HCT116 (cell line): Measurements from ENCODE around the gene MDFI. TPM values are rescaled to one million over a fixed set of nuclear protein-coding genes. Genes with fewer than 3 reads are reported as not detected.

Source experiments
- ATAC-seq: fragments of 200-7000 bp; cut with Tn5 transposase; 2 replicates; pipeline ENCODE4 v1.9.1; 2020; ENCODE audit warnings: mild to moderate bottlenecking, moderate library complexity
- BruUV-seq: library from RNA; stranded (reverse); fragments of 400-500 nt; replicated peaks from 2 replicates; lab custom pipeline; 2021; lab: Mats Ljungman, UMichigan
- CTCF ChIA-PET: fragments of 300-600 bp; sonication (Branson Sonifier 250); formaldehyde crosslinking; loops from one replicate; lab custom pipeline; 2021; ENCODE audit warnings: antibody characterized with exemption; lab: Charles Lee
- POLR2A ChIA-PET: fragments of 300-600, 350-600 bp; sonication (Branson Sonifier 250); formaldehyde crosslinking; loops from one replicate; lab custom pipeline; 2021; ENCODE audit warnings: antibody characterized with exemption; lab: Charles Lee
- RAD21 ChIA-PET, 2 experiments: fragments of 300-600 bp; sonication (Branson Sonifier 250); formaldehyde crosslinking; loops; one replicate each; lab custom pipeline; 2023; ENCODE audit warnings: low total read pairs in 2 of 2; ENCODE audit not compliant: uncharacterized antibody in 2 of 2, unreplicated experiment in 2 of 2, low non-redundant PET in 1 of 2; lab: Charles Lee
- DNase-seq: peaks from one replicate; pipeline ENCODE4 v3.0.0-alpha.2; 2010; ENCODE audit warnings: low read depth, low spot score
- H2AFZ ChIP-seq: fragments of 200-600 bp; shearing (Covaris generic), sonication (generic); 2 replicates; pipeline ENCODE4 v1.6.1; 2017; ENCODE audit warnings: low read depth, mixed run types, mixed read lengths, antibody characterized with exemption, low read length; ENCODE audit not compliant: poor library complexity, severe bottlenecking
- H3K27ac ChIP-seq: 2 replicates; pipeline ENCODE4 v1.5.1; 2012; ENCODE audit warnings: low read depth, low read length
- H3K27me3 ChIP-seq: fragments of 200-600 bp; sonication (generic); 2 replicates; pipeline ENCODE4 v1.6.1; 2016; ENCODE audit warnings: mixed run types, low read length, mixed read lengths; ENCODE audit not compliant: insufficient read depth
- H3K36me3 ChIP-seq, 2 experiments: fragments of 200-500 bp in 1 of 2; fragments of 200-600 bp in 1 of 2; sonication (Bioruptor generic) in 1 of 2; sonication (generic) in 1 of 2; 2 replicates each; pipeline versions ENCODE4 v1.5.1 to v1.6.1; 2014 to 2016; ENCODE audit warnings: low read length in 2 of 2, inconsistent platforms in 1 of 2, mixed read lengths in 1 of 2, mixed run types in 1 of 2; ENCODE audit not compliant: insufficient read depth in 2 of 2, control insufficient read depth in 1 of 2
- H3K4me1 ChIP-seq, 2 experiments: fragments of 200-600 bp in 1 of 2; sonication (generic) in 1 of 2; 2 replicates each; pipeline versions ENCODE4 v1.5.1 to v1.6.1; 2012 to 2017; ENCODE audit warnings: low read length in 2 of 2, inconsistent platforms in 1 of 2, mild to moderate bottlenecking in 1 of 2, mixed read lengths in 1 of 2, mixed run types in 1 of 2, moderate library complexity in 1 of 2; ENCODE audit not compliant: insufficient read depth in 2 of 2, control insufficient read depth in 1 of 2
- H3K4me2 ChIP-seq: fragments of 200-600 bp; sonication (generic); 2 replicates; pipeline ENCODE4 v1.6.1; 2017; ENCODE audit warnings: mixed run types, low read length, mixed read lengths
- H3K4me3 ChIP-seq, 2 experiments: fragments of 200-600 bp in 1 of 2; sonication (generic) in 1 of 2; replicated peaks in 1 of 2; 2 replicates each; pipeline ENCODE4 v1.5.1; 2011 to 2016; ENCODE audit warnings: low read length in 2 of 2, control low read depth in 1 of 2, low read depth in 1 of 2, mild to moderate bottlenecking in 1 of 2, mixed read lengths in 1 of 2, mixed run types in 1 of 2
- H3K79me2 ChIP-seq: fragments of 200-600 bp; sonication (generic); 2 replicates; pipeline ENCODE4 v1.6.1; 2017; ENCODE audit warnings: mild to moderate bottlenecking, mixed run types, low read length, moderate library complexity, mixed read lengths; ENCODE audit not compliant: insufficient read depth
- H3K9ac ChIP-seq: fragments of 200-600 bp; sonication (generic); 2 replicates; pipeline ENCODE4 v1.6.1; 2016; ENCODE audit warnings: low read length, mixed read lengths
- H3K9me2 ChIP-seq: fragments of 200-600 bp; sonication (generic), shearing (Covaris generic); 2 replicates; pipeline ENCODE4 v1.6.1; 2017; ENCODE audit warnings: mixed run types, mild to moderate bottlenecking, moderate library complexity; ENCODE audit not compliant: insufficient read depth
- H3K9me3 ChIP-seq, 2 experiments: fragments of 200-500 bp in 1 of 2; fragments of 200-600 bp in 1 of 2; sonication (Bioruptor generic) in 1 of 2; sonication (generic) in 1 of 2; 2 replicates each; pipeline ENCODE4 v1.6.1; 2014 to 2017; ENCODE audit warnings: low read length in 2 of 2, mixed read lengths in 2 of 2, inconsistent platforms in 1 of 2, low read depth in 1 of 2, mild to moderate bottlenecking in 1 of 2, mixed run types in 1 of 2, moderate library complexity in 1 of 2; ENCODE audit not compliant: control insufficient read depth in 1 of 2, insufficient read depth in 1 of 2
- H4K20me1 ChIP-seq: fragments of 200-600 bp; sonication (generic), shearing (Covaris generic); 2 replicates; pipeline ENCODE4 v1.6.1; 2017; ENCODE audit warnings: mixed run types, mild to moderate bottlenecking, moderate library complexity; ENCODE audit not compliant: insufficient read depth
- CBX3 ChIP-seq: IDR thresholded peaks from 2 replicates; pipeline ENCODE4 v1.6.1; 2012; ENCODE audit warnings: low read depth
- CEBPB ChIP-seq: IDR thresholded peaks from 2 replicates; pipeline ENCODE4 v1.6.1; 2012; ENCODE audit warnings: low read depth
- ELF1 ChIP-seq: IDR thresholded peaks from 2 replicates; pipeline ENCODE4 v1.6.1; 2012; ENCODE audit warnings: low read depth, borderline replicate concordance
- EZH2 ChIP-seq: fragments of 200-600 bp; sonication (generic); IDR thresholded peaks from 2 replicates; pipeline ENCODE4 v1.6.1; 2017; ENCODE audit warnings: antibody characterized with exemption, mixed run types
- EZH2phosphoT487 ChIP-seq: fragments of 200-600 bp; IDR thresholded peaks from 2 replicates; pipeline ENCODE4 v1.6.1; 2018; ENCODE audit warnings: antibody characterized with exemption, borderline replicate concordance
- FOSL1 ChIP-seq: IDR thresholded peaks from 2 replicates; pipeline ENCODE4 v1.6.1; 2012; ENCODE audit warnings: low read depth
- MAX ChIP-seq: IDR thresholded peaks from 2 replicates; pipeline ENCODE4 v1.6.1; 2012
- POLR2AphosphoS5 ChIP-seq: IDR thresholded peaks from 2 replicates; pipeline ENCODE4 v1.6.1; 2011; ENCODE audit warnings: mild to moderate bottlenecking, low read depth, low read length, moderate library complexity
- RAD21 ChIP-seq: IDR thresholded peaks from 2 replicates; pipeline ENCODE4 v1.6.1; 2012; ENCODE audit warnings: low read depth, mild to moderate bottlenecking
- SIN3A ChIP-seq: IDR thresholded peaks from 2 replicates; pipeline ENCODE4 v1.6.1; 2012; ENCODE audit warnings: low read depth
- TCF7L2 ChIP-seq: IDR thresholded peaks from 2 replicates; pipeline ENCODE4 v1.7.0; 2011; ENCODE audit warnings: borderline replicate concordance, inconsistent platforms; ENCODE audit not compliant: insufficient read depth, insufficient read length; ENCODE audit errors: extremely low read depth
- YY1 ChIP-seq: IDR thresholded peaks from 2 replicates; pipeline ENCODE4 v1.6.1; 2011; ENCODE audit warnings: low read length, low read depth, moderate library complexity, mild to moderate bottlenecking; ENCODE audit not compliant: insufficient replicate concordance; ENCODE audit errors: extremely low read depth
- ZFX ChIP-seq: fragments of 450-650 bp; IDR thresholded peaks from 2 replicates; pipeline ENCODE4 v1.6.1; 2017
- intact Hi-C: fragments of 100-400 bp; cut with micrococcal nuclease; formaldehyde crosslinking; loops from 2 replicates; pipeline ENCODE4 v1.10.0; 2022
- total RNA-seq: library from RNA; stranded (reverse); gene quantifications from one replicate; pipeline ENCODE4 v1.2.1, GENCODE V29; 2021; ENCODE audit not compliant: unreplicated experiment
- TF ChIP-seq, protein P1 (sequence below), 3 experiments: fragments of 200-600 bp in 1 of 3; sonication (generic) in 1 of 3; IDR thresholded peaks in 2 of 3; conservative IDR thresholded peaks in 1 of 3; 2 replicates each; pipeline ENCODE4 v1.5.1; 2012 to 2017; ENCODE audit warnings: low read depth in 2 of 3, low read length in 2 of 3, antibody characterized with exemption in 1 of 3, borderline replicate concordance in 1 of 3, control low read depth in 1 of 3, mild to moderate bottlenecking in 1 of 3, mixed read lengths in 1 of 3, mixed run types in 1 of 3, moderate library complexity in 1 of 3; ENCODE audit not compliant: insufficient read depth in 1 of 3

The MDFI gene
- total RNA-seq, 1 experiment from 2014 or later: 35.5 TPM

DNA sequence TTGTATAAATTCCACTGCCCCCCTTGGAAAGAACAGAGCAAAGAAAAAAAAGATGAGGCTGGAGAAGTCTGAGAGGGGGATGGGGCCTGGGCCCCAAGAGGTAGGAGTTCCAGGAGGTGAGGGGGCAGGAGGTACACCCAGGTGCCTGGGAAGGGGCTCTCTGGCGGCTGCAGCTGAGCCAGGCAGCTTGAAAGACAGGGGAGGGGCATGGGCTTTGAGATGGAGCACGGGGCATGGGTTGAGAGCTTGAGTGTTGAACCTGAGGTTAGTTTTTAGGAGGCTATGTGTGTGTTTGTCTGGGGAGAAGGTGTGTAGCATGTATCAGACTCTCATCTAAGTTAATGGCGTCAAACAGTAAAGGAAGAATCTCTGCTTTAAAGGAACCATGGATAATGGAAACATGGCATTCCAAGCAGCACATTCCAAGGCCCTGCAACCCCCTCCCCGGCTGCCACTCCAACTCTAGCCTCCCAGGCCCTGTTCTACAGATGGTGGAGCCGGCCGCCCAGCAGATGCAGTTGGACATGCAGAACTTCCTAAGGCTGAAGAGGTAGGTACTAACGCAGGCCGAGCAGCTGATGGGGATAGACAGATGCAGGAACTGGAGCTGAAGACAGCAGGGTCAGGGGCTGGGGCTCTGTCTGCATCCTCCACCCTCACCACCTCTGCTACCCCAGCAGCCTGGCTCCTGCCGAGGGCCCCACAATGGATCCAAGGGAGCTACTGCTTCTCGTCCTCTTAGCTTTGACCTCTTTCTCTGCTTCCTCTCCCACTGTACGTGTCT lies 42.1 kb downstream of the MDFI start:
- intact Hi-C loops: no loop called here
- no TSS peak for BruUV-seq

DNA sequence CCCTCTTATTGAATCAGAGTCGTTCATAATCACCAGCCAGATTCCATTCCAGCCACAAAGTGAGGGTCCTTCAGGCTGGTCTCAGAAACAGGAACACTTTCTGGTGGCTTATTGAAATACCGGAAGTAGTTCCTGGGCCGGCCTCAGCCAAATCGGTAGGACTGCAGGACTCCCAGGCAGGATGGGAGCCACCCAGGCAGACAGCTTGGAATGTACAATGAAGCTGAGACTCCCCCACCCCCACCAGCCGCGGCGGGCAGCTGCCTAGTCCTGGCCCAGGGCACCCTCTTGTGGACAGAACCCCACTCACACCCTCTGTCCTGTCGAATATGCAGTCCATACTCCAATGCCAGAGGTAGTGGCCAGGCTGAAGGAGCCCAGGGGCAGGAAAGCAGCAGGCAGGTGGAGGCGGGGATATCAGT lies 43.8 kb downstream of the MDFI start:
- no peaks in the 10 kb centered on the region for H3K9me3 ChIP-seq
- peak; percentile 80 for DNase-seq
- H2AFZ ChIP-seq: peak overlapping the region; percentile 98
- H3K4me1 ChIP-seq: peaks cover 4 to 13% of the 10 kb centered on the region in 2 experiments; a peak in 3 of 4 replicates
- intact Hi-C loops: loop anchor here (1.0 to 2.0 kb wide), 4 partner anchors 79 to 376 kb away; no protein-coding TSS in a partner anchor
- CTCF ChIA-PET: interaction anchor here (0.6 to 4.6 kb wide), 12 partner anchors 11 to 375 kb away, joined by 3 to 55 read pairs (median 4); no protein-coding TSS in a partner anchor
- BruUV-seq: no TSS peak
- POLR2A ChIA-PET: interaction anchor here (0.7 to 1.0 kb wide), 2 partner anchors 79 to 185 kb away, joined by 3 to 5 read pairs; no protein-coding TSS in a partner anchor
- no peaks in the 10 kb centered on the region for H3K27me3 ChIP-seq
- no peak overlapping the region for H3K9ac ChIP-seq
- H3K36me3 ChIP-seq: no peaks in the 10 kb centered on the region
- TF ChIP-seq, protein P1, sequence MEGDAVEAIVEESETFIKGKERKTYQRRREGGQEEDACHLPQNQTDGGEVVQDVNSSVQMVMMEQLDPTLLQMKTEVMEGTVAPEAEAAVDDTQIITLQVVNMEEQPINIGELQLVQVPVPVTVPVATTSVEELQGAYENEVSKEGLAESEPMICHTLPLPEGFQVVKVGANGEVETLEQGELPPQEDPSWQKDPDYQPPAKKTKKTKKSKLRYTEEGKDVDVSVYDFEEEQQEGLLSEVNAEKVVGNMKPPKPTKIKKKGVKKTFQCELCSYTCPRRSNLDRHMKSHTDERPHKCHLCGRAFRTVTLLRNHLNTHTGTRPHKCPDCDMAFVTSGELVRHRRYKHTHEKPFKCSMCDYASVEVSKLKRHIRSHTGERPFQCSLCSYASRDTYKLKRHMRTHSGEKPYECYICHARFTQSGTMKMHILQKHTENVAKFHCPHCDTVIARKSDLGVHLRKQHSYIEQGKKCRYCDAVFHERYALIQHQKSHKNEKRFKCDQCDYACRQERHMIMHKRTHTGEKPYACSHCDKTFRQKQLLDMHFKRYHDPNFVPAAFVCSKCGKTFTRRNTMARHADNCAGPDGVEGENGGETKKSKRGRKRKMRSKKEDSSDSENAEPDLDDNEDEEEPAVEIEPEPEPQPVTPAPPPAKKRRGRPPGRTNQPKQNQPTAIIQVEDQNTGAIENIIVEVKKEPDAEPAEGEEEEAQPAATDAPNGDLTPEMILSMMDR (IDR thresholded peaks at IDR 0.05 in 2 of 3, conservative IDR thresholded peaks at IDR 0.05 in 1 of 3; ENCODE audit: borderline replicate concordance in 1 of 3, insufficient read depth in 1 of 3, low read depth in 2 of 3, low read length in 2 of 3): peak; percentile 81 to 98 (median 89)
- TF ChIP-seq POLR2AphosphoS5 (peak; percentile 26; the same call in 1 of the 2 replicates), EZH2phosphoT487 (no peak), RAD21 (peak; percentile 99), ELF1 (no peak), TCF7L2 (peak; percentile 11)
- ATAC-seq: peak; percentile 89
- no peak overlapping the region for H3K4me3 ChIP-seq
- RAD21 ChIA-PET: interaction anchor here (0.6 to 1.3 kb wide), 8 partner anchors 35 to 315 kb away, joined by 3 to 12 read pairs (median 5); no protein-coding TSS in a partner anchor
- H3K9me2 ChIP-seq: no peaks in the 10 kb centered on the region
- peak overlapping the region; percentile 73 for H3K4me2 ChIP-seq
- no peaks in the 10 kb centered on the region for H3K79me2 ChIP-seq
- H4K20me1 ChIP-seq: no peaks in the 10 kb centered on the region
- H3K27ac ChIP-seq: no peak overlapping the region

More for the DNA sequence above, 42.1 kb downstream of the MDFI start:
- CTCF ChIA-PET: interaction anchor here (1.2 to 4.6 kb wide), 5 partner anchors 10 to 313 kb away, joined by 3 to 55 read pairs (median 5); no protein-coding TSS in a partner anchor
- Histone ChIP-seq H3K9ac (no peak overlapping the region), H3K9me2 (no peaks in the 10 kb centered on the region), H3K36me3 (no peaks in the 10 kb centered on the region), H3K4me2 (no peak overlapping the region), H3K9me3 (no peaks in the 10 kb centered on the region), H3K79me2 (no peaks in the 10 kb centered on the region), H3K4me3 (no peak overlapping the region), H2AFZ (no peak overlapping the region), H3K4me1 (peaks cover 4 to 13% of the 10 kb centered on the region in 2 experiments; a peak in 3 of 4 replicates), H3K27ac (no peak overlapping the region), H4K20me1 (no peaks in the 10 kb centered on the region), H3K27me3 (no peaks in the 10 kb centered on the region)
- DNase-seq: no peak
- RAD21 ChIA-PET: interaction anchor here in 1 of 2 experiments (0.8 kb wide), 1 partner anchor 312 kb away, joined by 3 read pairs; no protein-coding TSS in a partner anchor
- POLR2A ChIA-PET: no interaction called here
- TF ChIP-seq EZH2: no peak
- TF ChIP-seq FOSL1: no peak
- no peak for TF ChIP-seq CEBPB
- no peak for TF ChIP-seq TCF7L2
- TF ChIP-seq YY1: no peak
- TF ChIP-seq MAX: no peak
- TF ChIP-seq EZH2phosphoT487: no peak
- TF ChIP-seq CBX3: no peak
- no peak for TF ChIP-seq SIN3A
- TF ChIP-seq ZFX: no peak
- ATAC-seq: no peak
